HUES6 (cell line): ENCODE measurements around the gene ANKRD35.

Source experiments
- H3K27ac ChIP-seq: 2 replicates; pipeline ENCODE4 v1.7.0; 2013; ENCODE audit warnings: low read depth, mild to moderate bottlenecking, low read length, inconsistent platforms
- H3K27me3 ChIP-seq: 2 replicates; pipeline ENCODE4 v1.6.1; 2013; ENCODE audit warnings: low read length; ENCODE audit not compliant: control insufficient read depth, insufficient read depth
- H3K36me3 ChIP-seq: 2 replicates; pipeline ENCODE4 v1.6.1; 2013; ENCODE audit warnings: low read length; ENCODE audit not compliant: control insufficient read depth, insufficient read depth
- H3K4me1 ChIP-seq: 2 replicates; pipeline ENCODE4 v1.6.1; 2013; ENCODE audit warnings: low read length; ENCODE audit not compliant: control insufficient read depth, insufficient read depth
- H3K4me3 ChIP-seq: 2 replicates; pipeline ENCODE4 v1.5.1; 2013; ENCODE audit warnings: low read depth, low read length
- H3K9ac ChIP-seq: one replicate; pipeline ENCODE4 v1.6.1; 2013; ENCODE audit warnings: mild to moderate bottlenecking, low read length
- H3K9me3 ChIP-seq: 2 replicates; pipeline ENCODE4 v1.6.1; 2013; ENCODE audit warnings: low read depth, low read length; ENCODE audit not compliant: control insufficient read depth, insufficient read depth

Gene ANKRD35

DNA sequence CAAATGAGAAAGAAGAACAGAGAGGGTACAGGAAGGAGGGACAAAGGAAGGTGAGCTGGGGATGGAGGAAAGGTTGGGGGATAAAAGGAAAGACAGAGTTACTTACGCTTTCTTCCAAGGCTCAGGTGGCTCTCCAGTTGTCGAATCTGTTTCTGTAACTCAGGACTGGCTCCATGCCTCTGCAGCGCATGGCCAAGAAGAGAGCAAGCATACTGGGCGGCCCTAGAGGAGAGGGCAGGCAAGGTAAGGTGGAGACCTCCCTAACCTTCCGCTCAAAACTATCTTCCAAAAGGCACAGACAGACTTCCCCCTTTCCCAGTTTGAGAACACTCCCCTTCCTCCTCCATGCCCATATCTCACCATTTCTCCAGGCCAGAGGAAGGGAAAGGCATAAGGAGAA lies 31.9 kb upstream of the ANKRD35 start:
- H3K27ac ChIP-seq: no peak overlapping the region
- H3K9ac ChIP-seq: peak overlapping the region; percentile 80
- H3K9me3 ChIP-seq: no peaks in the 10 kb centered on the region
- peaks cover 7% of the 10 kb centered on the region for H3K36me3 ChIP-seq
- no peaks in the 10 kb centered on the region for H3K27me3 ChIP-seq
- peaks cover 7% of the 10 kb centered on the region for H3K4me1 ChIP-seq
- peak overlapping the region; percentile 84 for H3K4me3 ChIP-seq

- Histone ChIP-seq H3K9me3 (no peaks in the 10 kb centered on the region), H3K36me3 (peaks cover 10% of the 10 kb centered on the region; the same call in 1 of the 2 replicates), H3K4me1 (peaks cover 7% of the 10 kb centered on the region), H3K27ac (no peak overlapping the region), H3K27me3 (no peaks in the 10 kb centered on the region), H3K9ac (no peak overlapping the region), H3K4me3 (no peak overlapping the region)
Observed at GRCh38 chr1:145916745-145917144, 31.1 kb upstream of the ANKRD35 start.

- Histone ChIP-seq H3K4me3 (no peak overlapping the region), H3K27ac (no peak overlapping the region), H3K4me1 (peaks cover 6% of the 10 kb centered on the region; the same call in 1 of the 2 replicates), H3K36me3 (peaks cover 13% of the 10 kb centered on the region), H3K9ac (no peak overlapping the region), H3K27me3 (no peaks in the 10 kb centered on the region), H3K9me3 (no peaks in the 10 kb centered on the region)
Observed at GRCh38 chr1:145912128-145912641, 26.5 kb upstream of the ANKRD35 start.

GRCh38 chr1:145908653-145909052 lies 23.0 kb upstream of the ANKRD35 start:
- H3K4me3 ChIP-seq: no peak overlapping the region
- no peak overlapping the region for H3K27ac ChIP-seq
- no peak overlapping the region for H3K9ac ChIP-seq
- H3K27me3 ChIP-seq: no peaks in the 10 kb centered on the region
- H3K9me3 ChIP-seq: no peaks in the 10 kb centered on the region
- H3K36me3 ChIP-seq: peaks cover 13% of the 10 kb centered on the region
- peaks cover 8% of the 10 kb centered on the region; the same call in 1 of the 2 replicates for H3K4me1 ChIP-seq

- Histone ChIP-seq H3K27ac (no peak overlapping the region), H3K27me3 (no peaks in the 10 kb centered on the region), H3K9ac (no peak overlapping the region), H3K4me1 (peaks cover 8% of the 10 kb centered on the region; the same call in 1 of the 2 replicates), H3K4me3 (no peak overlapping the region), H3K9me3 (no peaks in the 10 kb centered on the region), H3K36me3 (peaks cover 10% of the 10 kb centered on the region)
Observed at GRCh38 chr1:145906954-145907753, 21.5 kb upstream of the ANKRD35 start.

DNA sequence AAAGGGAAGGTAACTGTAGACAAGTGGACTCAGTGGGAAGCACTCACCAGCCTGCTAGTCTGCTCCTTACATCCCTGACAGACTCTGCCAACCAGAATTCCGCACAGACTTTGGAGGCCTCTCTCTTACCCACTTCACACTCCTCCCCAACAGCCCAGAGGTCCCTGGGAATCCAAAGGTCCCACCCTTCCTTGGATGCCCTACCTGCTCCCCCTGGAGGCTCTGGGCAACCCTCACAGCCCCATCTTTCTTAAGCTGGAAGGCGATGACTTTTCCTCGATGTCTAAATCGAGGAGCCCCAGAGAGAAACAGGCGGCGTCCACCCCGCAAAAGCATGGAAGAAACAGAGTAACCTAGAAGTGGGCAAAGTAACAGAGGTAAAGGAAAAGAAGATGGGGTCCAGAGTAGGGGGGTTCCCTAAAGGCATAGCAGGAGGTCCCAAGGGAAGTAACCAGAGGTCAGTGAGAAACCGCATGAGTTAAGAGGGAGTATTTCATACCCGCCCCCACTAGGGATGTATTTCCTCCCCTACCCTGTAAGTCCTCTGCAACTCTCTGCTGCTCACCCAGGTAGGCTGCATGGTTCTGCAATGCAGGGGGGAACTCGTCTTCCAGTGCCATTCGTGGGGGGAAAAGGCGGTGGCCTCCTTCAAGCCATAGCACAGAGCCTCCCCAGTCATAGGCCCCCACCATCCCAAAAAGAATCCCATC lies 15.8 kb upstream of the ANKRD35 start:
- Histone ChIP-seq H3K36me3 (no peaks in the 10 kb centered on the region), H3K4me3 (no peak overlapping the region), H3K9ac (no peak overlapping the region), H3K4me1 (no peaks in the 10 kb centered on the region), H3K27ac (no peak overlapping the region), H3K9me3 (no peaks in the 10 kb centered on the region), H3K27me3 (no peaks in the 10 kb centered on the region)

- no peak overlapping the region for H3K9ac ChIP-seq
- H3K4me1 ChIP-seq: no peaks in the 10 kb centered on the region
- H3K4me3 ChIP-seq: no peak overlapping the region
- H3K27ac ChIP-seq: no peak overlapping the region
- no peaks in the 10 kb centered on the region for H3K36me3 ChIP-seq
- H3K9me3 ChIP-seq: no peaks in the 10 kb centered on the region
- no peaks in the 10 kb centered on the region; the same call in 1 of the 2 replicates for H3K27me3 ChIP-seq
Observed at GRCh38 chr1:145898756-145899155, 13.1 kb upstream of the ANKRD35 start.

- H3K36me3 ChIP-seq: no peaks in the 10 kb centered on the region
- no peak overlapping the region for H3K27ac ChIP-seq
- H3K9ac ChIP-seq: no peak overlapping the region
- no peaks in the 10 kb centered on the region for H3K9me3 ChIP-seq
- no peak overlapping the region for H3K4me3 ChIP-seq
- H3K4me1 ChIP-seq: no peaks in the 10 kb centered on the region
- H3K27me3 ChIP-seq: no peaks in the 10 kb centered on the region; the same call in 1 of the 2 replicates
Observed at GRCh38 chr1:145897969-145898368, 12.3 kb upstream of the ANKRD35 start.

DNA sequence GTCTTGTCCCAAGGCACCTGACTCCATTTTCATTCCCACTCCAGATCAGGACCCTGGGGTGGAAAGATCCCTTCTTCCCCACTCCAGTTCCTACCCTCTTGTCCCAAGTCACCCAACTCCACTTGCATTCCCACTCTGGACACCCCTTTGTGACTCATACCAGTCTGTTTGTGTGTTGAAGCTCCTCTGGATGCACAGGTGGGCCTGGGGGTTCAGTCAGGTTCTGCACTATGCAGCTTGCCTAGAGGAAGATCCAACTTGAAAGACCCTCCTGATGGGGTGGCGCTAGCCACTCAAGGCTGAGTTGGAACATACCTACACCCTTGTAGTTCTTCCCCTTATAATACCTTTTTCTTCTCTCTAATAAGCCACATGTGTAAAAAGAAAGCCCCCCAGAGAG lies 9.8 kb upstream of the ANKRD35 start:
- H3K4me3 ChIP-seq: no peak overlapping the region
- H3K27ac ChIP-seq: no peak overlapping the region
- no peaks in the 10 kb centered on the region for H3K9me3 ChIP-seq
- no peaks in the 10 kb centered on the region for H3K36me3 ChIP-seq
- peaks cover 10% of the 10 kb centered on the region for H3K4me1 ChIP-seq
- no peak overlapping the region for H3K9ac ChIP-seq
- H3K27me3 ChIP-seq: no peaks in the 10 kb centered on the region; the same call in 1 of the 2 replicates

DNA sequence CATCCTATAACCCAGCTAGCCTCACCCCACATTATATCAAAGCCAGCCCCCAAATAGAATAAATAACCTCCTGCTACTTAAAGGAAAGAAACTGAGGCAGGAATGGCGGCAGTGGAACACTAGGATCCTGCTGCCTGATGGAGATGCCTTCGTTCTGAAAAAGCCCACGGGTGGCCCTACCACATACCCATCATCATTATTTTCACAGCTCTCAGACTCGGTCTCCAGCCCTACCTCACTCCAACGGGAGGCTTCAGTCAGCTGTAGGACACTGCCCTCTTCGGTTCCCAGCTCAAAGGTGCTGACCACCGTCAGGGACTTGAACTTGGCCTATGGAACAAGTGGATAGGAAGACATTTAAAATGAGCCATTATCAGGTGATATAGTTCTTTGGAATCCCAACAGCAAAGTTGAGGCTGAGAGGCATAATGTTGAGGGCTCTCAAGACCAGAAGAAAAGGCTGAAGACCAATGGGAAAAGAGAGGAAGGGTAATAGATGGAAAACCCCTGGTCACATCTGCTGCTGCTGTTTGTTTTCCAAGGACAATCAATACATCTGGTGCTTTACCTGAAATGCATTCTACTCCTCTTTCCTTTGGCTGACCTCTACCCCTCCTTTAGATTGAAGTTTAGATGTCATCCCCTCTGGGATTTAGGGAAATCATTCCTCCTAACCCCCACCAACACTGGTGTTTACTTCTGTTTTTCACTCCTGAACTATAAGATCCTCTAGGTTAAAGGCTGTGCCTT lies 7.8 kb upstream of the ANKRD35 start:
- no peaks in the 10 kb centered on the region for H3K9me3 ChIP-seq
- no peak overlapping the region for H3K27ac ChIP-seq
- no peak overlapping the region for H3K9ac ChIP-seq
- H3K4me1 ChIP-seq: peaks cover 10% of the 10 kb centered on the region
- H3K4me3 ChIP-seq: no peak overlapping the region
- H3K36me3 ChIP-seq: no peaks in the 10 kb centered on the region
- H3K27me3 ChIP-seq: no peaks in the 10 kb centered on the region; the same call in 1 of the 2 replicates
